ENCODE data around the gene FSTL1.

FSTL1 gene

GRCh38 chr3:120462409-120462959 lies 11.7 kb upstream of the FSTL1 start:
- no peak for DNase-seq

GRCh38 chr3:120461416-120461815 lies 10.6 kb upstream of the FSTL1 start:
- no peak for DNase-seq

- DNase-seq, result no peak
These were observed 10.1 kb upstream of the FSTL1 start for GRCh38 chr3:120460862-120461261.

- no peak for DNase-seq
These were observed 9.5 kb upstream of the FSTL1 start for GRCh38 chr3:120460181-120460790.

GRCh38 chr3:120459196-120459595 lies 8.4 kb upstream of the FSTL1 start:
- DNase-seq, result no peak

GRCh38 chr3:120457827-120458226 lies 7.0 kb upstream of the FSTL1 start:
- DNase-seq, result no peak

- no peak for DNase-seq
These were observed 3.4 kb upstream of the FSTL1 start for GRCh38 chr3:120454076-120454689.

- no peak for DNase-seq
These were observed 2.0 kb upstream of the FSTL1 start for GRCh38 chr3:120452816-120453215.

GRCh38 chr3:120451806-120452205 lies 1.0 kb upstream of the FSTL1 start:
- DNase-seq, result no peak

- no peak for DNase-seq
These were observed 525 bp upstream of the FSTL1 start for GRCh38 chr3:120451272-120451761.

- DNase-seq, result no peak
These were observed 842 bp downstream of the FSTL1 start for GRCh38 chr3:120449701-120450599.

- DNase-seq, result no peak
These were observed 1.5 kb downstream of the FSTL1 start for GRCh38 chr3:120449251-120449650.

- DNase-seq, result no peak
These were observed 2.0 kb downstream of the FSTL1 start for GRCh38 chr3:120448756-120449155.

- no peak for DNase-seq
These were observed 3.7 kb downstream of the FSTL1 start for GRCh38 chr3:120446891-120447668.

- no peak for DNase-seq
These were observed 5.1 kb downstream of the FSTL1 start for GRCh38 chr3:120445654-120446053.

- DNase-seq, result no peak
These were observed 7.1 kb downstream of the FSTL1 start for GRCh38 chr3:120443626-120444123.

GRCh38 chr3:120442975-120443517 lies 7.7 kb downstream of the FSTL1 start:
- DNase-seq, result no peak

- no peak for DNase-seq
These were observed 9.0 kb downstream of the FSTL1 start for GRCh38 chr3:120441776-120442175.

- DNase-seq, result no peak
These were observed 10.0 kb downstream of the FSTL1 start for GRCh38 chr3:120440762-120441161.

GRCh38 chr3:120440001-120440703 lies 10.6 kb downstream of the FSTL1 start:
- no peak for DNase-seq

GRCh38 chr3:120438665-120439370 lies 12.0 kb downstream of the FSTL1 start:
- DNase-seq, result no peak
